Naive B cell (primary cell): ENCODE measurements around the gene NTM. TPM values are rescaled to one million over a fixed set of nuclear protein-coding genes. Genes with fewer than 3 reads are reported as not detected.

Experiments
- ATAC-seq, 2 donors: fragments of 150-1000 bp; cut with Tn5 transposase; 2 replicates each; pipeline ENCODE4 v1.10.0; 2021; ENCODE audit warnings: low read depth in 2 of 2, mild to moderate bottlenecking in 2 of 2, moderate library complexity in 2 of 2
- DNase-seq: peaks from one replicate; pipeline ENCODE4 v3.0.0; 2022
- H3K27ac Mint-ChIP-seq, 6 donors: one replicate each; pipeline ENCODE4 v1.8.0; 2020 to 2022; ENCODE audit warnings: mild to moderate bottlenecking in 6 of 6, mixed read lengths in 6 of 6, moderate library complexity in 5 of 6, inconsistent platforms in 2 of 6
- H3K27me3 Mint-ChIP-seq, 3 donors: one replicate each; pipeline ENCODE4 v1.8.0; 2021 to 2022; ENCODE audit warnings: mixed read lengths in 3 of 3, mild to moderate bottlenecking in 1 of 3
- H3K36me3 Mint-ChIP-seq, 2 donors: one replicate each; pipeline ENCODE4 v1.8.0; 2020 to 2022; ENCODE audit warnings: mixed read lengths in 2 of 2, inconsistent platforms in 1 of 2, mild to moderate bottlenecking in 1 of 2
- H3K4me1 Mint-ChIP-seq, 3 donors: one replicate each; pipeline ENCODE4 v1.8.0; 2020 to 2022; ENCODE audit warnings: mixed read lengths in 3 of 3, inconsistent platforms in 1 of 3, mild to moderate bottlenecking in 1 of 3, moderate library complexity in 1 of 3
- H3K4me3 Mint-ChIP-seq, 8 donors: one replicate each; pipeline ENCODE4 v1.8.0; 2020 to 2022; ENCODE audit warnings: mild to moderate bottlenecking in 8 of 8, mixed read lengths in 8 of 8, moderate library complexity in 8 of 8, inconsistent platforms in 2 of 8
- H3K9me3 Mint-ChIP-seq, 7 donors: one replicate each; pipeline ENCODE4 v1.8.0; 2020 to 2022; ENCODE audit warnings: mixed read lengths in 7 of 7, mild to moderate bottlenecking in 5 of 7, inconsistent platforms in 2 of 7, moderate library complexity in 1 of 7
- polyA plus RNA-seq, 6 donors: library from polyadenylated mRNA; unstranded; fragments of 300-500 nt; fragmentation: Illumina TruSeq; gene quantifications; one replicate each; pipeline ENCODE4 v1.2.3, GENCODE V29; 2021; ENCODE audit warnings: low read depth in 6 of 6

Gene NTM
- polyA plus RNA-seq, 6 donors from 2014 or later = not detected

DNA sequence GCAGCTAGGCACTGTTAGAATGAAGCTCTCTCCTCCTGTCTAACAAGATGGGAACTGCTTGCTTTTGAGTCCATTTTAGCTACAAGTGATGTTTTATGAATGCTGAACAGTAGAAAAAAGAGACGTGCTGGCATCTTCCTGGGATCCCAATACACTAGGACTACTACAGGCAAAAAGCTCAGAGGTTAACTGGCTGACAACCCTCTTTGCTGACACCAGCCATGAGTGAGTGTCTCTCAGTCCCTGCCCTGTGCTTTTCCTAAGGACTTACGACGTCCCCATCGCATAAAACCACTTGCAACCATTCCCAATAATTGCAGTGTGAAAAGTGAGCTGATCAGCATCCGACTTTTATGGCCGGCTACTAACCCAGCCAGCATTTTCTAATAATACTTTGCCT, 213.5 kb downstream of the NTM start:
- H3K36me3 Mint-ChIP-seq = no peaks in the 10 kb centered on the region
- peaks cover 0 to 11% (median 4%) of the 10 kb centered on the region in 7 donors for H3K9me3 Mint-ChIP-seq
- peaks cover 0 to 16% (median 6%) of the 10 kb centered on the region in 3 donors for H3K27me3 Mint-ChIP-seq
- no peaks in the 10 kb centered on the region for H3K4me1 Mint-ChIP-seq
- DNase-seq (no peak), ATAC-seq (no peak)
- H3K27ac Mint-ChIP-seq = no peak overlapping the region
- no peak overlapping the region for H3K4me3 Mint-ChIP-seq

DNA sequence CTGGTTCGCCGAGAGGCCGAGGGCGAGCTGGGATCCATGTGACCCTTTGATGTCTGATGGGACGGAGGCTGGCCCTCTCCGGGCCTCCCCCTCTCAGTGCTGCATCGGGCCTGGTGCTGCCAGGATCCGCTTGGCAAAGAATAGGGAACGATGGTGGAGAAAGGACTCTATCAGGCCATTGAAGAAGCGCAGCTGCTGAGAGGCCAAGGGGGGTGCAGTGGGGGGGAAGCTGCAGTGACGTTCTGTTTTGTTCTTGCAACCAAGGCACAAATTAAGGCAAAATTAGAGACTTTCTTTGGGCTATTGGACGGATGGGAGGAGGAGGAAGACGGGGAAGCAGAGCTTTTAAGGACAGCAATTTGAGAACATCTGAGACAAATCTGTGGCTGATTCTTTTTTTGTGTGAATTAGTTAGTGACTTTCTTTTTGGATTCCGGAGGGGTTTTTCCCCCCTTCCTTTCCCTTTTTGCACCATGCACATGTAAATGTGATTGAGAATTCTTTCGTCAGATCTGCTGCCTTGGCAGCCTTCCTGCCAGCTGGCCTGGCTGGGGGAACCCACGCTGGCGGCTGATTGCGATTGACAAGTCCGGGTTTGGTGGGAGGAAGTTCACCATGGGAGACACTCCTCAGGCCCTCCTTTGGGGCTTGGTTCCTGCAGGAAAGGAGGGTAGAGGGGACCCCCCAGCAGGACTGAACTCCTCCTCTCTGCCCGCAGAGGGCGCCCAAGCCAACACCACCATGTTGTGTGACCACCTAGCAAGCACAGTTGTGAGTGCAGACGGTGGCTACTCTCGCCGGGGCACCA, 214.6 kb downstream of the NTM start:
- H3K9me3 Mint-ChIP-seq = peaks cover 0 to 11% (median 4%) of the 10 kb centered on the region in 7 donors
- no peak overlapping the region for H3K4me3 Mint-ChIP-seq
- peaks cover 0 to 18% (median 6%) of the 10 kb centered on the region in 3 donors for H3K27me3 Mint-ChIP-seq
- H3K4me1 Mint-ChIP-seq = no peaks in the 10 kb centered on the region
- DNase-seq (no peak), ATAC-seq (no peak)
- no peaks in the 10 kb centered on the region for H3K36me3 Mint-ChIP-seq
- H3K27ac Mint-ChIP-seq = no peak overlapping the region

DNA sequence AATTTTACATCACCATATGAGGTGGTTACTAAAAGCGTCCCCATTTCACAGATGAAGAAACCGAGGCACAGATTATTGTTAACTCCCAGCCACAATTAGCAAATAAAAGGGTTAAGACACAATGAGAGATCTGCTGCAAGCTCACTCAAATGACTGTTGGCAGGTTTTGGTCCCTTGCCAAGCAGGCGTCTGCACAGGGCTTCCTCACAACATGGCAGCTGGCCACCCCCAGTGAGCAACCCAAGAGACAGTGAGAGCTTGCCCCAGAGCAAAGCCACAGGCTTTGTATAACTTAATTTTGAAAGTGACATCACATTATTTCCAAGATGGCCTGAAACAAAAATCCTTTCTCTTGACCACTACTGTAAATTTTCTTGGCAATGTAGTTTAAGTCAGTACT, 217.6 kb downstream of the NTM start:
- no peak for ATAC-seq
- H3K27me3 Mint-ChIP-seq = peaks cover 0 to 14% (median 6%) of the 10 kb centered on the region in 3 donors
- no peaks in the 10 kb centered on the region for H3K4me1 Mint-ChIP-seq
- no peak overlapping the region for H3K4me3 Mint-ChIP-seq
- H3K27ac Mint-ChIP-seq = no peak overlapping the region
- H3K36me3 Mint-ChIP-seq = no peaks in the 10 kb centered on the region
- H3K9me3 Mint-ChIP-seq = peaks cover 0 to 11% (median 4%) of the 10 kb centered on the region in 7 donors
- DNase-seq = no peak

DNA sequence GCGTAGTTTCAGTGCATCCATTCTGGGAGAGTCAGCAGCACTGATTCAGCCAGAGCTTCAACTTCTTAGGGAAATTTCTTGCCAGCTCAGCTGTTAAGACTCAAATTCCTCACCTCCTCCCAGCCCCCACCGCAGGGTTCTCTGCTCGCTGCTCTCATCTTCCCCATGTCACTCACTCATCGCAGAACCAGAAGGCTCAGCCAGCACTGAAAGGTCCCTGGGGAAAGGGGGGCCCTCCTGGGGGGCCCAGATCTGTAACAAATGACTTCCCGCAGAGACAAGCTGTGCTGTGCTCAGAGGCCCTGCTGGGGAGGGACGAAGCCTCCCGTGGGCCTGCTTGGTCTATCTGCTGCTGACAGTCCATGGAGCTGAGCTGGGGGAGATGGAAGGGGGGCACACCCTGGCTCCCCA, 220.6 kb downstream of the NTM start:
- Mint-ChIP-seq H3K4me1 (no peaks in the 10 kb centered on the region), H3K36me3 (no peaks in the 10 kb centered on the region), H3K9me3 (peaks cover 0 to 9% (median 0%) of the 10 kb centered on the region in 7 donors), H3K4me3 (no peak overlapping the region), H3K27me3 (peaks cover 0 to 10% (median 0%) of the 10 kb centered on the region in 3 donors), H3K27ac (no peak overlapping the region)
- DNase-seq (no peak), ATAC-seq (no peak)

DNA sequence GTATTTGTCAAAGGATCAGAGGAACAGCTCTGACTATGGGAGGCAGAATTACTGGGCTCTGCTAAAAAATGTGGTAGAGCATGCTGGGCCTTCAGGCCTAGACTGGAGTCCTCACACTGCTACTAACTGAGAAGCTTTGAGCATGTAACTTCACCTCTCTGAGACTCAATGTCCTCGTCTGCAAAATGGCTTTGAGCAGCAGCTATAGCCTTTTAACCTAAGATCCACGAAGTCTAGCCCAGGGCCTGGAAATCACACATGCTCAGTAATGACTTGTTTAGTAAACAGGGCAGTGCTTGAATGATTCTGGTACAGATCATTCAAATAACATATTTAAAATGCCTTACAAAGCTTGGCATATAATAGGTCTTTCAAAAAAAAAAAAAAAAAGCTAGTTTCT, 221.7 kb downstream of the NTM start:
- ATAC-seq = no peak
- Mint-ChIP-seq H3K27me3 (peaks cover 0 to 14% (median 0%) of the 10 kb centered on the region in 3 donors), H3K27ac (no peak overlapping the region), H3K9me3 (peaks cover 0 to 9% (median 1%) of the 10 kb centered on the region in 7 donors), H3K36me3 (no peaks in the 10 kb centered on the region), H3K4me1 (no peaks in the 10 kb centered on the region), H3K4me3 (no peak overlapping the region)
- no peak for DNase-seq

DNA sequence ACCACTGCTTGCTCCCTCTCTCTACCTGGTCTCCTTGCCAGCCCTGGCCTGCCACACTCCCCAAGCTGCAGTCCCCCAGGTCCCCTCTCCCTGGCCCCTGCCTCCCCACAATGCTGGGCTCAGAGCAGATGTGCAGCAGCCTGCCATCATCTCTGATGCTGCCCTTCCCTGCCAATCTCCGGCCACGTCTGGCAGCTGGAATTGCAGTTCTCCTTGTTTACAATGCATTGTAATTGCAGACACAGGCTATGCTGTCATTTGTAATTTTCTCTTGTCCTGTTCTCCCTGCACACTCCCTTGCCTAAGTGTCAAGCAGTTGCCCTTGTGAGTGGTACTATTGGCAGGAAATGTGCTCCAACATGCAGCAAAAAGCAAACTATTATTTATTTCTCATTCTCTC, 222.3 kb downstream of the NTM start:
- H3K4me1 Mint-ChIP-seq = no peaks in the 10 kb centered on the region
- peaks cover 0 to 6% (median 1%) of the 10 kb centered on the region in 7 donors for H3K9me3 Mint-ChIP-seq
- ATAC-seq = no peak
- H3K27me3 Mint-ChIP-seq = peaks cover 0 to 14% (median 0%) of the 10 kb centered on the region in 3 donors
- no peaks in the 10 kb centered on the region for H3K36me3 Mint-ChIP-seq
- H3K27ac Mint-ChIP-seq = no peak overlapping the region
- no peak overlapping the region for H3K4me3 Mint-ChIP-seq
- DNase-seq = no peak

DNA sequence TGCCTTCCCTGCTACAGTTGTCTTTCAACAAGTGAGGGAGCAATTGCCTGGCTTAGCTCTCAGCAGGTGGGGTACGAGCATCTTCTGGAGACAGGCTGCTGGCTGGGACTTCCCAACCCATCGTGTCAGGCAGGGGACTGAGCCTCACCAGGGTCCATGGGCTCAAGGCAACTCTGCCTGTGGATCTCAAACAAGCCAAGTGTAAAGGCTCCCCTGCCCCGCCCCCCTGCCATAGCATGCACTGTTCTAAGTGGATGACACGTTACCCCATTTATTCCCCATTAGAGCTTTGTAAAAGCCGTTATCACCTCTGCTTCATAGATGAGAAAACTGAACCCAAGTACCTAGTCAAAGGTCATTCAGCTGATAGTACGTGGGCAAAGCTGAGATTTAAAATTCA, 222.9 kb downstream of the NTM start:
- ATAC-seq = no peak
- H3K27me3 Mint-ChIP-seq = peaks cover 0 to 14% (median 0%) of the 10 kb centered on the region in 3 donors
- no peaks in the 10 kb centered on the region for H3K36me3 Mint-ChIP-seq
- H3K27ac Mint-ChIP-seq = no peak overlapping the region
- peaks cover 0 to 6% (median 0%) of the 10 kb centered on the region in 7 donors for H3K9me3 Mint-ChIP-seq
- no peaks in the 10 kb centered on the region for H3K4me1 Mint-ChIP-seq
- no peak for DNase-seq
- no peak overlapping the region for H3K4me3 Mint-ChIP-seq

DNA sequence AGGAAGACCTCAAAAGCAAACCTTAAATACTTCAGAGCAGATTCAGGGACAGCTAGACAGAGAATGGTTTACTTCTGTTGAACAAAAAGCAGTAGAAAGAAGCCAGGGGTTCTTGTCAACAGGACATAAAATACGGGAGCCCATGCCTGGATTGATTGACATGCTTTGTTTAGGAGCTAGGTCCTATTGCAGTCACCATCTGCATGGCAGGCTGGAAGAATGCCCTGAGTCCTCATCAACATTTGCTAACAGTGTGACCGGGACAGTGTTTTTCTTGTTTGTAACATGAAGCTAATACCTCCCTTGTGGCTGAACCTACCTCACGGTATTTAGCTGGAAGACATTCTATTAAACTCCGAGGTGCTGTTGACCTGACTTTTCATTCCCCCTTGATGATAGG, 225.4 kb downstream of the NTM start:
- Mint-ChIP-seq H3K27me3 (peaks cover 0 to 4% (median 0%) of the 10 kb centered on the region in 3 donors), H3K9me3 (peaks cover 0 to 10% (median 0%) of the 10 kb centered on the region in 7 donors), H3K4me3 (no peak overlapping the region), H3K4me1 (no peaks in the 10 kb centered on the region), H3K36me3 (no peaks in the 10 kb centered on the region), H3K27ac (no peak overlapping the region)
- ATAC-seq = no peak
- no peak for DNase-seq

DNA sequence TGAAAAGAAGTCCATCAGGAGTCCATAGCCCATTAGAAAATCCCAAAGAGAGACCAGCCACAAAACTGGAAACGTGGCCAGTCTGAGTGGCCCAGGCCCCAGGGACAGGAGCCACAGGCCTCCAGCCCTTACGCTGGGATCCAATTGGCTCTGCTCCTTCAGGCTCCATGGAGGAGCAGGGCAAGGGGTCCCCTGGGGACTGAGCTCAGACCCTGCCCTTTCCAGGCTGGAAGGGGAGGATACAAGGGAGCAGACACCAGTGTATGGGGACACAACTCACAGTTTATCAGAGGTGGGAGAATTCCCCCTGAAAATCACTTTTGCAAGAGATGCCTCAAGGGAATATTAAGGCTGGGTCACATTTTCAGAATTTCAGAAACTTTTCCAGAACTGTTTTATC, 227.5 kb downstream of the NTM start:
- H3K36me3 Mint-ChIP-seq = no peaks in the 10 kb centered on the region
- H3K4me1 Mint-ChIP-seq = no peaks in the 10 kb centered on the region
- DNase-seq (no peak), ATAC-seq (no peak)
- H3K27ac Mint-ChIP-seq = no peak overlapping the region
- peaks cover 0 to 4% (median 0%) of the 10 kb centered on the region in 3 donors for H3K27me3 Mint-ChIP-seq
- H3K4me3 Mint-ChIP-seq = no peak overlapping the region
- H3K9me3 Mint-ChIP-seq = peaks cover 0 to 13% (median 0%) of the 10 kb centered on the region in 7 donors

DNA sequence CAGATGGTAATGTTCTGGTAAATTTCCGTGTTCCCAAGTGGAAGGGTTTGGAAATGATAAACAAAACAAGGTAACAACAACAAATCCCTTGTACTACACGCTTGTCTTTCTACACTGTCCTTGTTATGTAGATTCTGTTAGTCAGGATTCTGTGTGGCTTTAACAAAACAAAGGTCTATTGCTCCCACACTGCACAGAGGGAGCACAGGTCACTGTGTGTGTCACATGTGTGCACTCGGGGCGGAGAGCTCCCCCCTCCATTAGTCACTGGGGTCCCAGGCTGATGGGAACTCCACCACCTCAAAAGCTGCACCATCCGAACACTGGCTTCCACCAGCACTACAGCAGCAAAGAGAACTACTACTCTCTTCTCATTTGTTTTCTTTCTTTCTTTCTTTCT, 227.9 kb downstream of the NTM start:
- ATAC-seq (no peak), DNase-seq (no peak)
- Mint-ChIP-seq H3K9me3 (peaks cover 0 to 16% (median 0%) of the 10 kb centered on the region in 7 donors), H3K4me1 (no peaks in the 10 kb centered on the region), H3K27me3 (peaks cover 0 to 4% (median 0%) of the 10 kb centered on the region in 3 donors), H3K27ac (peak overlapping the region in 1 of 6 donors; percentile 27), H3K36me3 (no peaks in the 10 kb centered on the region), H3K4me3 (no peak overlapping the region)

DNA sequence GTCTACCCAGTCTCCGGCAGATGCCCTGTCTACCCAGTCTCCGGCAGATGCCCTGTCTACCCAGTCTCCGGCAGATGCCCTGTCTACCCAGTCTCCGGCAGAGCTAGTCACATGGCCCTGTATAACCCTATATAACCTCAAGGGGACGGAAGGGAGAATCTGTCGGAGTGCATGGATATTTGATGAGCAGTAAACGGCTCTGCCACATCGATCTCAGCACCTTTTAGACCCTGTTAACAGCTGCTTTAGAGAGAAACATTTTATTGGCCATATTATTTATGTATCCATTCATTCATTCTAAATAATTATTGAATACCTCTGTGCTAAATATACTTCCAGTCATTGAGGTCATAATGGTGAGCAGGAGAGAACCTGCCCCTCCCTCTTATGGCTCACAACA, 228.9 kb downstream of the NTM start:
- Mint-ChIP-seq H3K4me1 (no peaks in the 10 kb centered on the region), H3K9me3 (peaks cover 2 to 18% (median 3%) of the 10 kb centered on the region in 7 donors), H3K36me3 (no peaks in the 10 kb centered on the region), H3K4me3 (no peak overlapping the region), H3K27ac (no peak overlapping the region), H3K27me3 (peaks cover 0 to 4% (median 0%) of the 10 kb centered on the region in 3 donors)
- ATAC-seq = no peak
- no peak for DNase-seq

DNA sequence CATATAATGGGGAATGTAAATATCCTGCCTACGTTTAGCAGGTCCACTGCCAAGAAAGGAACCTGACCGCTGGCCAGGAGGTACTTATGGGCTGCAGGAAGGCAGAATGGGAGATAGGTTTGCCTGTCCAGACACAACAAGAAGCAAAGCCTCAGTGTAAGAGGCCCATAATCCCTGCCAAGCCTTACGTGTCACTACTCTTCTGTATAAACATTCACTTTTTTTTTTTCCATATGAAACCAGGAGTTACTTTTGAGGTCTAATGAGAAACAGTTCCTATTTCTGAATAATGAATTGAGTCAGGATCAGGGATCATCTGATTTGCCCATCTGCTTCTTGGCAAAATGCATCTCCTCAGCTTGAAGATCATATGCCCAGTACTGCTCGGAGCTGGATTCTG, 230.2 kb downstream of the NTM start:
- DNase-seq (no peak), ATAC-seq (no peak)
- Mint-ChIP-seq H3K4me3 (no peak overlapping the region), H3K27me3 (peaks cover 0 to 4% (median 0%) of the 10 kb centered on the region in 3 donors), H3K9me3 (peaks cover 2 to 19% (median 4%) of the 10 kb centered on the region in 7 donors), H3K27ac (no peak overlapping the region), H3K4me1 (no peaks in the 10 kb centered on the region), H3K36me3 (no peaks in the 10 kb centered on the region)

DNA sequence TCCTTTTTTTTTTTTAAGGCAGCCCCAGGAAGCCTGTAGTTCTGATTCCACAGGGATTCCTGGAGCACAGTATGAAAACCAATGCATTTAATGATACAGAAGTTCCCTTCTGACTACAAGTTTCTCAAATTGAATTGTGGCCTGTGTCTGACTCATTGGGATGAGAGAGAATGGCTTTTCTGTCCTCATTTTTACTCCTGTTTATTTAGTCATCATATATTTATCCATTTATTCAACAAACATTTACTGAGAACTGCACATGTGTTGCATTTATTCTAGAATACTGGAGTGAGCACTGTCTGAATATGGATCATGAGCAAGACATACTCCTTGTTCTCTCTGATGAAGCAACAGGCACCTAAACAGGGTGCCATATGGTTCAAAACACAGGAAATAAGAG, 231.2 kb downstream of the NTM start:
- Mint-ChIP-seq H3K36me3 (no peaks in the 10 kb centered on the region), H3K27me3 (peaks cover 0 to 4% (median 0%) of the 10 kb centered on the region in 3 donors), H3K4me1 (no peaks in the 10 kb centered on the region), H3K9me3 (peaks cover 2 to 19% (median 5%) of the 10 kb centered on the region in 7 donors), H3K27ac (no peak overlapping the region), H3K4me3 (no peak overlapping the region)
- DNase-seq (no peak), ATAC-seq (no peak)

DNA sequence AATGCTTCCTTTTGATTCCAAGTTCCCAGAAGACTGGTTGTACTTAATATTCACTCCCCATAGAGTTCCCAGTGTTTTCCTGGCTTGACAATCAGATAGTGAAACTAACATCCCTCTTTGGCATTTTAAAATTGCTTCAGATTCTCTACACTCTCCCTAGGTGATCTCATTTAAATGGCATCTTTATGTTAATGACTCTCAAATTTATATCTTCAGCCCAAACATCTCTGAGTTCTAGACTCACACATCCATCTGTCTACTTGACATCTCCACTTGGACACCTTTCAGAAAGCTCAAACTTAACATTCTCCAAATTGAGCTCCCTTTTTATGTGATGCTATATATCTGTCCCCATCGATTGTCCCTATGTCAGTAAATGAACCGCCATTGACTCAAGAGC, 232.0 kb downstream of the NTM start:
- Mint-ChIP-seq H3K27me3 (no peaks in the 10 kb centered on the region), H3K9me3 (peaks cover 2 to 21% (median 8%) of the 10 kb centered on the region in 7 donors), H3K36me3 (no peaks in the 10 kb centered on the region), H3K4me1 (no peaks in the 10 kb centered on the region), H3K4me3 (no peak overlapping the region), H3K27ac (no peak overlapping the region)
- ATAC-seq (no peak), DNase-seq (no peak)
